ENCODE measurements around the gene LIPK. TPM values are rescaled to one million over a fixed set of nuclear protein-coding genes. Genes with fewer than 3 reads are reported as not detected.

LIPK gene
- total RNA-seq, 4 donors from 2014 or later, result not detected

DNA sequence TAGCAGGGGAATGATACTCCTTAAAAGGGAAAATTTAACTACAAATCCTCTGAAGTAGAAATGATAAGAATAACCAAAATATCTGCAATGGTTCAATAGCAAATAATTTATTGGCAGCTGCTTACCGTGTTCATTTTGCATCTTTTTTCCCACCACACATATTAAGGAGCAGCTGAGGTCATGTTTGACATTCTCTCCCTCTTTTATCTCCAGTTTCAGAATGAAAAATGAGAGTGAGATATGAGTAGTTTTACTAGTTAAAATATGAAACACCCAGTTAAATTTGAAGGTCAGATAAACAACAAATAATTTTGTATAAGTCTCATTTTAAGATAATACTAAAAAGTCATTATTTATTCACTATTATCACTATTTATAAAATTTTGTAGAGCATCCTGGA is 56.9 kb downstream of the LIPK start:
- H3K36me3 ChIP-seq, result no peaks in the 10 kb centered on the region
- TF ChIP-seq POLR2AphosphoS5 (IDR thresholded peaks at IDR 0.05) (no peak), POLR2A (IDR thresholded peaks at IDR 0.05) (no peak), EP300 (IDR thresholded peaks at IDR 0.05) (no peak)
- TF ChIP-seq, protein P1, sequence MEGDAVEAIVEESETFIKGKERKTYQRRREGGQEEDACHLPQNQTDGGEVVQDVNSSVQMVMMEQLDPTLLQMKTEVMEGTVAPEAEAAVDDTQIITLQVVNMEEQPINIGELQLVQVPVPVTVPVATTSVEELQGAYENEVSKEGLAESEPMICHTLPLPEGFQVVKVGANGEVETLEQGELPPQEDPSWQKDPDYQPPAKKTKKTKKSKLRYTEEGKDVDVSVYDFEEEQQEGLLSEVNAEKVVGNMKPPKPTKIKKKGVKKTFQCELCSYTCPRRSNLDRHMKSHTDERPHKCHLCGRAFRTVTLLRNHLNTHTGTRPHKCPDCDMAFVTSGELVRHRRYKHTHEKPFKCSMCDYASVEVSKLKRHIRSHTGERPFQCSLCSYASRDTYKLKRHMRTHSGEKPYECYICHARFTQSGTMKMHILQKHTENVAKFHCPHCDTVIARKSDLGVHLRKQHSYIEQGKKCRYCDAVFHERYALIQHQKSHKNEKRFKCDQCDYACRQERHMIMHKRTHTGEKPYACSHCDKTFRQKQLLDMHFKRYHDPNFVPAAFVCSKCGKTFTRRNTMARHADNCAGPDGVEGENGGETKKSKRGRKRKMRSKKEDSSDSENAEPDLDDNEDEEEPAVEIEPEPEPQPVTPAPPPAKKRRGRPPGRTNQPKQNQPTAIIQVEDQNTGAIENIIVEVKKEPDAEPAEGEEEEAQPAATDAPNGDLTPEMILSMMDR (IDR thresholded peaks at IDR 0.05), result no peak
- WGBS, 2 donors (ENCODE audit: low coverage in 1 of 2), result 35 to 56% methylated on average over 1 of the region's 1 CpG
- no peaks in the 10 kb centered on the region for H3K27me3 ChIP-seq
- no peaks in the 10 kb centered on the region for H3K4me1 ChIP-seq
- H3K9me3 ChIP-seq, result no peaks in the 10 kb centered on the region
- no peak overlapping the region for H3K4me3 ChIP-seq
- ATAC-seq, result no peak
- H3K27ac ChIP-seq, result no peak overlapping the region

DNA sequence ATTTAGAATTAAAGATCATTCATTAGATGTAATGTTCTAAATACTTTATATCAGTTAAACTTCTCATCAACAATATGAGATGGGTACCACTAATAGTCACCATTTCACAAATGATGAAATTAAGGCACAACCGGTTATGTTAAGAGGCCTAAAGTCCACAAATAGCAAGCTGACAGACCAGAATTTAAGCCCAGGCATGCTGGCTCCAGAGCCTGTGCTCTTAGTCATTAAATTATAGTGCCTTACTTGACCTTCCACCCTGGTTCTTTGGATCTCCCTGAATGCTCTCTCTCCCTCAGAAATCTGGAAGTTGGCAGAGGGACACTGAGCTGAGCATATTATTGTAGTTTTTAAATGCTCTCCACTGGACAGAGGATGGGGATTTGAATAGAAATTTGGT is 57.4 kb downstream of the LIPK start:
- Histone ChIP-seq H3K4me1 (no peaks in the 10 kb centered on the region), H3K27ac (no peak overlapping the region), H3K27me3 (no peaks in the 10 kb centered on the region), H3K9me3 (no peaks in the 10 kb centered on the region), H3K4me3 (no peak overlapping the region), H3K36me3 (no peaks in the 10 kb centered on the region)
- TF ChIP-seq POLR2A (IDR thresholded peaks at IDR 0.05), result no peak
- TF ChIP-seq POLR2AphosphoS5 (IDR thresholded peaks at IDR 0.05), result no peak
- TF ChIP-seq, protein P1 (IDR thresholded peaks at IDR 0.05), result no peak
- no peak for TF ChIP-seq EP300 (IDR thresholded peaks at IDR 0.05)
- no peak for ATAC-seq
- 22 to 80% methylated on average over 1 of the region's 1 CpG for WGBS, 2 donors (ENCODE audit: low coverage in 1 of 2)

DNA sequence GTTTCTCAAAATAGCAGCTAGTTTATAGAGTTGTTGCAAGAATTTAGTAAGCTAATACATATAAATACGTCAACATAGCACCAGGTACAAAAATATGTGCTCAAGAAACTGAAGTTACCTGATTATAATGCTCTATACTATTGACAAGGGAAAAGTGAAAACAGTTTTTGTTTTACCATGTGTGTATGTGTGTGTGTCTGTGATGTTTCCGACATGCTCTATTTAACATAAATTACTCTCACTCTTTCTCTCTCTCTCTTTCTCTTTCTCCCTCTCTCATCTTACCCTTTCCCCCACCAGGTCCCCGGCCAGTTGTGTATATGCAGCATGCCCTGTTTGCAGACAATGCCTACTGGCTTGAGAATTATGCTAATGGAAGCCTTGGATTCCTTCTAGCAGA is 58.1 kb downstream of the LIPK start:
- WGBS, 2 donors (ENCODE audit: low coverage in 1 of 2), result 71 to 80% methylated on average over 3 of the region's 3 CpGs
- H3K27me3 ChIP-seq, result no peaks in the 10 kb centered on the region
- H3K9me3 ChIP-seq, result no peaks in the 10 kb centered on the region
- no peaks in the 10 kb centered on the region for H3K36me3 ChIP-seq
- TF ChIP-seq EP300 (IDR thresholded peaks at IDR 0.05) (no peak), POLR2AphosphoS5 (IDR thresholded peaks at IDR 0.05) (no peak), POLR2A (IDR thresholded peaks at IDR 0.05) (no peak)
- TF ChIP-seq, protein P1 (IDR thresholded peaks at IDR 0.05), result no peak
- no peaks in the 10 kb centered on the region for H3K4me1 ChIP-seq
- H3K4me3 ChIP-seq, result no peak overlapping the region
- ATAC-seq, result no peak
- H3K27ac ChIP-seq, result no peak overlapping the region

DNA sequence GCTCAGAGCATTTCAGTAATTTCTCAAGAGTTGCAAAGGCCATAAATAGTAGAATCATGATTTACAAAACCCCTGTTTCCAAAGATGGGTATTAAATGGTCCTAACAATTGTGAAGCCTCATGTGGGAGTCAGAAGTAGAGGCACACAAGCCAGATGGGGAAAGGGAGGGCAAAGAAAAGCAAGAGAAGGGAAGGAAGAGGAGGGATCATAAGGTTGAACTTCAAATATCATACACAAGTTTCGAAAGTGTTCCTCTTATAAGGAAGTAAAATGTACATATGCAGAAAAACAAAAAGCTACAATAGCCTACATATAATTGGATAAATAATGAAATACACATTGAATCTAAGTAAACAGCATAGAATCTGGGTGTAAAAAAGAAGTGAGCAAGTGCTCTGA is 59.8 kb downstream of the LIPK start:
- 67 to 88% methylated on average over 1 of the region's 1 CpG for WGBS, 2 donors (ENCODE audit: low coverage in 1 of 2)
- ATAC-seq, result no peak
- TF ChIP-seq, protein P1 (IDR thresholded peaks at IDR 0.05), result no peak
- TF ChIP-seq POLR2A (IDR thresholded peaks at IDR 0.05), result no peak
- no peak for TF ChIP-seq EP300 (IDR thresholded peaks at IDR 0.05)
- no peak for TF ChIP-seq POLR2AphosphoS5 (IDR thresholded peaks at IDR 0.05)
- Histone ChIP-seq H3K36me3 (no peaks in the 10 kb centered on the region), H3K9me3 (no peaks in the 10 kb centered on the region), H3K4me1 (no peaks in the 10 kb centered on the region), H3K4me3 (no peak overlapping the region), H3K27me3 (no peaks in the 10 kb centered on the region), H3K27ac (no peak overlapping the region)

- no peak overlapping the region for H3K4me3 ChIP-seq
- no peak for ATAC-seq
- peaks cover 0 to 13% (median 0%) of the 10 kb centered on the region in 3 donors for H3K9me3 ChIP-seq
- no peaks in the 10 kb centered on the region for H3K27me3 ChIP-seq
- TF ChIP-seq, protein P1 (IDR thresholded peaks at IDR 0.05), result no peak
- no peak for TF ChIP-seq POLR2A (IDR thresholded peaks at IDR 0.05)
- TF ChIP-seq POLR2AphosphoS5 (IDR thresholded peaks at IDR 0.05), result no peak
- no peak for TF ChIP-seq EP300 (IDR thresholded peaks at IDR 0.05)
- H3K36me3 ChIP-seq, result no peaks in the 10 kb centered on the region
- no peak overlapping the region for H3K27ac ChIP-seq
- no peaks in the 10 kb centered on the region for H3K4me1 ChIP-seq
- 43 to 50% methylated on average over 1 of the region's 1 CpG for WGBS, 2 donors (ENCODE audit: low coverage in 1 of 2)
Measured at GRCh38 chr10:88769384-88769783, 63.3 kb downstream of the LIPK start.

Measured in gastroesophageal sphincter (tissue), 4 donors.